ENCODE results near the gene DSE.

DNA sequence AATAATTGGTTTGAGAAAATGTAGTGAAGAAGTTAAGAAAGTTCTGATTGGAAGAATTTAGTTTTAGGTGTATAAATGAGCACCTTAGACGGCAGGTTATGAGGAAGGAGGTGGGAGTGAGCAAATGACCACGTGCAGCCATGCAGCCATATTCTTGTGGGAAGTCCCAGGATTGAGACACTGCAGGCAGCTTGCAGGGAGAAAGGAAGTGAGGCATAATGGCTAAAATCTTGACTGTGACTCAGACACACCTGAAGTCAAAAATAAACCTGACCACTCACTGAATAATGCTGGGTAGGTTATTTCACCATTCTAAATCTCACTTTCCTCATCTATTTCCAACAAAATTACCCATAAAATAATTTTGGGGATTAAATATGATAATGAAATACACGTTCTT is 16.6 kb downstream of the DSE start:
- TF ChIP-seq, protein P1, sequence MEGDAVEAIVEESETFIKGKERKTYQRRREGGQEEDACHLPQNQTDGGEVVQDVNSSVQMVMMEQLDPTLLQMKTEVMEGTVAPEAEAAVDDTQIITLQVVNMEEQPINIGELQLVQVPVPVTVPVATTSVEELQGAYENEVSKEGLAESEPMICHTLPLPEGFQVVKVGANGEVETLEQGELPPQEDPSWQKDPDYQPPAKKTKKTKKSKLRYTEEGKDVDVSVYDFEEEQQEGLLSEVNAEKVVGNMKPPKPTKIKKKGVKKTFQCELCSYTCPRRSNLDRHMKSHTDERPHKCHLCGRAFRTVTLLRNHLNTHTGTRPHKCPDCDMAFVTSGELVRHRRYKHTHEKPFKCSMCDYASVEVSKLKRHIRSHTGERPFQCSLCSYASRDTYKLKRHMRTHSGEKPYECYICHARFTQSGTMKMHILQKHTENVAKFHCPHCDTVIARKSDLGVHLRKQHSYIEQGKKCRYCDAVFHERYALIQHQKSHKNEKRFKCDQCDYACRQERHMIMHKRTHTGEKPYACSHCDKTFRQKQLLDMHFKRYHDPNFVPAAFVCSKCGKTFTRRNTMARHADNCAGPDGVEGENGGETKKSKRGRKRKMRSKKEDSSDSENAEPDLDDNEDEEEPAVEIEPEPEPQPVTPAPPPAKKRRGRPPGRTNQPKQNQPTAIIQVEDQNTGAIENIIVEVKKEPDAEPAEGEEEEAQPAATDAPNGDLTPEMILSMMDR (IDR thresholded peaks at IDR 0.05): no peak
- no peak for TF ChIP-seq POLR2A (IDR thresholded peaks at IDR 0.05)
